HepG2 (cell line): ENCODE data around the gene GPT2. TPM values are rescaled to one million over a fixed set of nuclear protein-coding genes. Genes with fewer than 3 reads are reported as not detected.

Experiments used
- ADNP ChIP-seq: sonication (generic); formaldehyde crosslinking; IDR thresholded peaks from 2 replicates; pipeline ENCODE4 v1.4.0; 2020; ENCODE audit warnings: missing genetic modification reagents
- AGO2 ChIP-seq: fragments of 200-400 bp; formaldehyde crosslinking; optimal IDR thresholded peaks from 2 replicates; pipeline ENCODE3; 2017; ENCODE audit warnings: mild to moderate bottlenecking, low read depth, low read length, moderate library complexity
- CREM ChIP-seq, 2 experiments: sonication (generic) in 1 of 2; formaldehyde crosslinking in 1 of 2; IDR thresholded peaks; 2 replicates each; pipeline versions ENCODE4 v1.4.0 to v1.6.1; 2016 to 2020; ENCODE audit warnings: antibody characterized with exemption in 1 of 2, mild to moderate bottlenecking in 1 of 2, missing genetic modification reagents in 1 of 2
- DMAP1 ChIP-seq: IDR thresholded peaks from 2 replicates; pipeline ENCODE4 v1.6.1; 2016
- DR1 ChIP-seq: sonication (generic); formaldehyde crosslinking; IDR thresholded peaks from 2 replicates; pipeline ENCODE4 v1.8.0; 2021; ENCODE audit warnings: mild to moderate bottlenecking, missing genetic modification reagents, inconsistent platforms
- HDAC1 ChIP-seq: sonication (generic); formaldehyde crosslinking; IDR thresholded peaks from 2 replicates; pipeline ENCODE4 v1.5.1; 2020; ENCODE audit warnings: mild to moderate bottlenecking, missing genetic modification reagents
- POLR2G ChIP-seq: fragments of 200-400 bp; formaldehyde crosslinking; IDR thresholded peaks from 2 replicates; pipeline ENCODE4 v1.6.1; 2018; ENCODE audit warnings: mild to moderate bottlenecking, low read depth, low read length, moderate library complexity
- RBM39 ChIP-seq: fragments of 200-400 bp; formaldehyde crosslinking; IDR thresholded peaks from one replicate; pipeline ENCODE4 v1.6.1; 2018; ENCODE audit warnings: antibody characterized with exemption, mild to moderate bottlenecking, low read depth, low read length; ENCODE audit not compliant: poor library complexity, severe bottlenecking
- SAFB2 ChIP-seq: sonication (generic); formaldehyde crosslinking; IDR thresholded peaks from 2 replicates; pipeline ENCODE4 v1.5.1; 2020; ENCODE audit warnings: missing genetic modification reagents, low read depth, mild to moderate bottlenecking, borderline replicate concordance
- TEAD3 ChIP-seq: optimal IDR thresholded peaks from 2 replicates; pipeline ENCODE3; 2016; ENCODE audit warnings: borderline replicate concordance
- ZFAT ChIP-seq: sonication (generic); formaldehyde crosslinking; conservative IDR thresholded peaks from 2 replicates; pipeline ENCODE4 v1.8.1; 2023; ENCODE audit warnings: missing genetic modification reagents, inconsistent platforms
- ZNF10 ChIP-seq: sonication (generic); formaldehyde crosslinking; IDR thresholded peaks from 2 replicates; pipeline ENCODE4 v1.4.0; 2020; ENCODE audit warnings: mild to moderate bottlenecking, low read depth, missing genetic modification reagents, borderline replicate concordance
- ZNF468 ChIP-seq: sonication (generic); formaldehyde crosslinking; IDR thresholded peaks from 2 replicates; pipeline ENCODE4 v1.8.0; 2022; ENCODE audit warnings: mild to moderate bottlenecking, moderate library complexity, missing genetic modification reagents
- ZNF766 ChIP-seq: sonication (generic); formaldehyde crosslinking; IDR thresholded peaks from 2 replicates; pipeline ENCODE4 v1.5.0; 2020; ENCODE audit warnings: missing genetic modification reagents, borderline replicate concordance
- polyA plus RNA-seq, 8 experiments: library from polyadenylated mRNA; depleted of rRNA in 3 of 8; stranded (reverse) in 7 of 8; unstranded in 1 of 8; fragments of >200 nt; fragmentation: Illumina TruSeq in 4 of 8; extraction: Trizol in 4 of 8; gene quantifications; 2 replicates each; pipeline versions ENCODE4 v1.2.1 to v1.2.3, GENCODE V29; 2011 to 2016; ENCODE audit warnings: low read depth in 4 of 8, missing spikeins in 1 of 8, mixed read lengths in 1 of 8; ENCODE audit not compliant: insufficient read depth in 1 of 8
- total RNA-seq, 5 experiments: library from RNA; depleted of rRNA; stranded (reverse); fragments of >200 nt; fragmentation: Illumina TruSeq; extraction: Trizol; gene quantifications; 2 replicates each; pipeline ENCODE4 v1.2.3, GENCODE V29; 2016; ENCODE audit warnings: low read depth in 1 of 5
- TF ChIP-seq, protein P1 (sequence below): sonication (generic); formaldehyde crosslinking; conservative IDR thresholded peaks from 2 replicates; pipeline ENCODE4 v1.4.0; 2020; ENCODE audit warnings: missing genetic modification reagents
- TF ChIP-seq, protein P2 (sequence below): sonication (generic); formaldehyde crosslinking; IDR thresholded peaks from 2 replicates; pipeline ENCODE4 v1.4.0; 2020; ENCODE audit warnings: missing genetic modification reagents; ENCODE audit errors: not compliant biosample characterization
- TF ChIP-seq, protein P3 (sequence below): sonication (generic); formaldehyde crosslinking; IDR thresholded peaks from 2 replicates; pipeline ENCODE4 v1.4.0; 2020; ENCODE audit warnings: missing genetic modification reagents
- TF ChIP-seq, protein P4 (sequence below): sonication (generic); formaldehyde crosslinking; IDR thresholded peaks from 2 replicates; pipeline ENCODE4 v1.4.0; 2020; ENCODE audit warnings: missing genetic modification reagents

The GPT2 gene
- total and polyA plus RNA-seq, 2 of the 13 experiments (the other 11 are each of a cell fraction or from before 2014, with no cell fraction given) = 138 to 267 TPM

DNA sequence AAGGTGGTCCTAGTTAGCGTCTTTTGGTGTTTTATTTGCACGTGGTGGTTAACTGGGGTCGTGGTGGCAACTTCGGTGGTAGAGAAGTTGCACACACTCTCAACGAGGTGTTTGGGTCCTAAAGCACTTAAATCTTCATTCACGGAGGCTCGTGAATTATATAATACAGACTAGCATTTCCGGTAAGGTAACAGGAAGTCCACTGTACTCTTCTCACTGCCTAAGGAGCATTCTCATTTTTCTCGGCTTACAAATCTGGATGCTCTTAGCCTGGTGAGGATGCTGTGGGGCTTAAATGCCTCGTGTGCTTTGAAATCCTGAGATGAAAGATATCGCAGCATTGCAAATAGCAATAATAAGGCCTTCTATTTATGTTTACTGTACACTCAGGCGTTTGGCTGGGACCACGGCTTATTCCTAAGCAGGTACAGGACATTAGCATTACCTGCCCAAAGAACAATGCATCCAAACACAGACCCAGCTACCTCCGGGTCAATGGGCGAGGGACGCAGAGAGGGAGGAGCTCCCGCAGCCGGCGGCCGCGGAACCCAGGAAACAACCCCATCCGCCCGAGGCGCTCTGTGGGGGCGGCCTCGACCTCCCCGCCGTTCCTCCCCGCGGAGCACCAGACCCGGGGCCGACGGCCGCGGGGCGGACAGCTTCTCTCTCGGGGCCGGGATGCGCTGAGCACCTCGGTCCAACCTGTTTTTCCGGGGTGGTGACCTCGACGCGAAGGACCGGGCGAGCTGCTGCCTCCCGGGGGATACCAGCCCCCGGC, 88.5 kb downstream of the GPT2 start (continued):
- peak; percentile 41; the same call in 1 of the 2 replicates for TF ChIP-seq HDAC1 (CRISPR knock-in tag)
- peak; percentile 92 for TF ChIP-seq AGO2
- TF ChIP-seq, protein P1, sequence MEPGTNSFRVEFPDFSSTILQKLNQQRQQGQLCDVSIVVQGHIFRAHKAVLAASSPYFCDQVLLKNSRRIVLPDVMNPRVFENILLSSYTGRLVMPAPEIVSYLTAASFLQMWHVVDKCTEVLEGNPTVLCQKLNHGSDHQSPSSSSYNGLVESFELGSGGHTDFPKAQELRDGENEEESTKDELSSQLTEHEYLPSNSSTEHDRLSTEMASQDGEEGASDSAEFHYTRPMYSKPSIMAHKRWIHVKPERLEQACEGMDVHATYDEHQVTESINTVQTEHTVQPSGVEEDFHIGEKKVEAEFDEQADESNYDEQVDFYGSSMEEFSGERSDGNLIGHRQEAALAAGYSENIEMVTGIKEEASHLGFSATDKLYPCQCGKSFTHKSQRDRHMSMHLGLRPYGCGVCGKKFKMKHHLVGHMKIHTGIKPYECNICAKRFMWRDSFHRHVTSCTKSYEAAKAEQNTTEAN (CRISPR knock-in tag) = 0 out of 2 replicates have a peak, but pooled peaks have one; percentile 3
- no peak for TF ChIP-seq ZNF766 (CRISPR knock-in tag)
- TF ChIP-seq ZNF468 (CRISPR knock-in tag) = no peak
- TF ChIP-seq CREM (IDR thresholded peaks at IDR 0.05) = 0 out of 2 replicates have a peak, but pooled peaks have one; percentile 12
- TF ChIP-seq CREM (CRISPR knock-in tag; IDR thresholded peaks at IDR 0.05) = no peak
- no peak for TF ChIP-seq ZFAT (CRISPR knock-in tag)
- TF ChIP-seq ADNP (CRISPR knock-in tag) = no peak
- TF ChIP-seq, protein P2, sequence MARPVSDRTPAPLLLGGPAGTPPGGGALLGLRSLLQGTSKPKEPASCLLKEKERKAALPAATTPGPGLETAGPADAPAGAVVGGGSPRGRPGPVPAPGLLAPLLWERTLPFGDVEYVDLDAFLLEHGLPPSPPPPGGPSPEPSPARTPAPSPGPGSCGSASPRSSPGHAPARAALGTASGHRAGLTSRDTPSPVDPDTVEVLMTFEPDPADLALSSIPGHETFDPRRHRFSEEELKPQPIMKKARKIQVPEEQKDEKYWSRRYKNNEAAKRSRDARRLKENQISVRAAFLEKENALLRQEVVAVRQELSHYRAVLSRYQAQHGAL (CRISPR knock-in tag) = no peak
- 0 out of 2 replicates have a peak, but pooled peaks have one; percentile 13 for TF ChIP-seq DR1 (CRISPR knock-in tag)
- TF ChIP-seq ZNF10 (CRISPR knock-in tag) = no peak
- TF ChIP-seq, protein P3, sequence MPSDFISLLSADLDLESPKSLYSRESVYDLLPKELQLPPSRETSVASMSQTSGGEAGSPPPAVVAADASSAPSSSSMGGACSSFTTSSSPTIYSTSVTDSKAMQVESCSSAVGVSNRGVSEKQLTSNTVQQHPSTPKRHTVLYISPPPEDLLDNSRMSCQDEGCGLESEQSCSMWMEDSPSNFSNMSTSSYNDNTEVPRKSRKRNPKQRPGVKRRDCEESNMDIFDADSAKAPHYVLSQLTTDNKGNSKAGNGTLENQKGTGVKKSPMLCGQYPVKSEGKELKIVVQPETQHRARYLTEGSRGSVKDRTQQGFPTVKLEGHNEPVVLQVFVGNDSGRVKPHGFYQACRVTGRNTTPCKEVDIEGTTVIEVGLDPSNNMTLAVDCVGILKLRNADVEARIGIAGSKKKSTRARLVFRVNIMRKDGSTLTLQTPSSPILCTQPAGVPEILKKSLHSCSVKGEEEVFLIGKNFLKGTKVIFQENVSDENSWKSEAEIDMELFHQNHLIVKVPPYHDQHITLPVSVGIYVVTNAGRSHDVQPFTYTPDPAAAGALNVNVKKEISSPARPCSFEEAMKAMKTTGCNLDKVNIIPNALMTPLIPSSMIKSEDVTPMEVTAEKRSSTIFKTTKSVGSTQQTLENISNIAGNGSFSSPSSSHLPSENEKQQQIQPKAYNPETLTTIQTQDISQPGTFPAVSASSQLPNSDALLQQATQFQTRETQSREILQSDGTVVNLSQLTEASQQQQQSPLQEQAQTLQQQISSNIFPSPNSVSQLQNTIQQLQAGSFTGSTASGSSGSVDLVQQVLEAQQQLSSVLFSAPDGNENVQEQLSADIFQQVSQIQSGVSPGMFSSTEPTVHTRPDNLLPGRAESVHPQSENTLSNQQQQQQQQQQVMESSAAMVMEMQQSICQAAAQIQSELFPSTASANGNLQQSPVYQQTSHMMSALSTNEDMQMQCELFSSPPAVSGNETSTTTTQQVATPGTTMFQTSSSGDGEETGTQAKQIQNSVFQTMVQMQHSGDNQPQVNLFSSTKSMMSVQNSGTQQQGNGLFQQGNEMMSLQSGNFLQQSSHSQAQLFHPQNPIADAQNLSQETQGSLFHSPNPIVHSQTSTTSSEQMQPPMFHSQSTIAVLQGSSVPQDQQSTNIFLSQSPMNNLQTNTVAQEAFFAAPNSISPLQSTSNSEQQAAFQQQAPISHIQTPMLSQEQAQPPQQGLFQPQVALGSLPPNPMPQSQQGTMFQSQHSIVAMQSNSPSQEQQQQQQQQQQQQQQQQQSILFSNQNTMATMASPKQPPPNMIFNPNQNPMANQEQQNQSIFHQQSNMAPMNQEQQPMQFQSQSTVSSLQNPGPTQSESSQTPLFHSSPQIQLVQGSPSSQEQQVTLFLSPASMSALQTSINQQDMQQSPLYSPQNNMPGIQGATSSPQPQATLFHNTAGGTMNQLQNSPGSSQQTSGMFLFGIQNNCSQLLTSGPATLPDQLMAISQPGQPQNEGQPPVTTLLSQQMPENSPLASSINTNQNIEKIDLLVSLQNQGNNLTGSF (CRISPR knock-in tag) = no peak
- TF ChIP-seq SAFB2 (CRISPR knock-in tag) = peak; percentile 15; the same call in 1 of the 2 replicates
- peak; percentile 62 for TF ChIP-seq POLR2G
- peak; percentile 5 for TF ChIP-seq TEAD3 (CRISPR knock-in tag)
- peak; percentile 15 for TF ChIP-seq RBM39
- TF ChIP-seq DMAP1 (CRISPR knock-in tag) = peak; percentile 55; the same call in 1 of the 2 replicates
- TF ChIP-seq, protein P4, sequence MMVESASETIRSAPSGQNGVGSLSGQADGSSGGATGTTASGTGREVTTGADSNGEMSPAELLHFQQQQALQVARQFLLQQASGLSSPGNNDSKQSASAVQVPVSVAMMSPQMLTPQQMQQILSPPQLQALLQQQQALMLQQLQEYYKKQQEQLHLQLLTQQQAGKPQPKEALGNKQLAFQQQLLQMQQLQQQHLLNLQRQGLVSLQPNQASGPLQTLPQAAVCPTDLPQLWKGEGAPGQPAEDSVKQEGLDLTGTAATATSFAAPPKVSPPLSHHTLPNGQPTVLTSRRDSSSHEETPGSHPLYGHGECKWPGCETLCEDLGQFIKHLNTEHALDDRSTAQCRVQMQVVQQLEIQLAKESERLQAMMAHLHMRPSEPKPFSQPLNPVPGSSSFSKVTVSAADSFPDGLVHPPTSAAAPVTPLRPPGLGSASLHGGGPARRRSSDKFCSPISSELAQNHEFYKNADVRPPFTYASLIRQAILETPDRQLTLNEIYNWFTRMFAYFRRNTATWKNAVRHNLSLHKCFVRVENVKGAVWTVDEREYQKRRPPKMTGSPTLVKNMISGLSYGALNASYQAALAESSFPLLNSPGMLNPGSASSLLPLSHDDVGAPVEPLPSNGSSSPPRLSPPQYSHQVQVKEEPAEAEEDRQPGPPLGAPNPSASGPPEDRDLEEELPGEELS (CRISPR knock-in tag) = 0 out of 2 replicates have a peak, but pooled peaks have one; percentile 11
